HepG2 (cell line): Measurements from ENCODE around the gene SHC1. TPM values are rescaled to one million over a fixed set of nuclear protein-coding genes. Genes with fewer than 3 reads are reported as not detected.

Source experiments
- ATF7 ChIP-seq, 2 experiments: fragments of 450-650 bp in 1 of 2; sonication (generic) in 1 of 2; formaldehyde crosslinking in 1 of 2; IDR thresholded peaks; 2 replicates each; pipeline versions ENCODE4 v1.4.0 to v1.6.1; 2016 to 2020; ENCODE audit warnings: antibody characterized with exemption in 1 of 2, mild to moderate bottlenecking in 1 of 2, missing genetic modification reagents in 1 of 2
- DR1 ChIP-seq: sonication (generic); formaldehyde crosslinking; IDR thresholded peaks from 2 replicates; pipeline ENCODE4 v1.8.0; 2021; ENCODE audit warnings: mild to moderate bottlenecking, missing genetic modification reagents, inconsistent platforms
- ESRRA ChIP-seq: sonication (generic); formaldehyde crosslinking; IDR thresholded peaks from 2 replicates; pipeline ENCODE4 v1.5.1; 2020; ENCODE audit warnings: mild to moderate bottlenecking, low read depth, missing genetic modification reagents
- GABPB1 ChIP-seq: IDR thresholded peaks from 2 replicates; pipeline ENCODE4 v1.6.1; 2016; ENCODE audit warnings: mild to moderate bottlenecking, missing genetic modification reagents, moderate library complexity, missing compliant biosample characterization
- HDAC2 ChIP-seq: sonication (generic); formaldehyde crosslinking; IDR thresholded peaks from 2 replicates; pipeline ENCODE4 v1.4.0; 2020; ENCODE audit warnings: missing genetic modification reagents
- NR2F6 ChIP-seq, 2 experiments: IDR thresholded peaks; 2 replicates each; pipeline ENCODE4 v1.6.1; 2016; ENCODE audit warnings: antibody characterized with exemption in 1 of 2, mild to moderate bottlenecking in 1 of 2
- ZIK1 ChIP-seq: sonication (generic); formaldehyde crosslinking; IDR thresholded peaks from 2 replicates; pipeline ENCODE4 v1.5.0; 2020; ENCODE audit warnings: mild to moderate bottlenecking, low read depth, missing genetic modification reagents, borderline replicate concordance
- ZNF274 ChIP-seq: sonication (generic); formaldehyde crosslinking; IDR thresholded peaks from 2 replicates; pipeline ENCODE4 v1.5.1; 2020; ENCODE audit warnings: mild to moderate bottlenecking, missing genetic modification reagents
- ZNF3 ChIP-seq: IDR thresholded peaks from 2 replicates; pipeline ENCODE4 v1.7.0; 2017; ENCODE audit warnings: inconsistent platforms
- ZNF558 ChIP-seq: sonication (generic); formaldehyde crosslinking; IDR thresholded peaks from 2 replicates; pipeline ENCODE4 v1.9.0; 2022; ENCODE audit warnings: mild to moderate bottlenecking, missing genetic modification reagents, borderline replicate concordance
- ZNF564 ChIP-seq: sonication (generic); formaldehyde crosslinking; IDR thresholded peaks from 2 replicates; pipeline ENCODE4 v1.8.1; 2023; ENCODE audit warnings: mild to moderate bottlenecking, missing genetic modification reagents
- ZNF772 ChIP-seq: sonication (generic); formaldehyde crosslinking; IDR thresholded peaks from 2 replicates; pipeline ENCODE4 v1.5.0; 2020; ENCODE audit warnings: mild to moderate bottlenecking, missing genetic modification reagents
- polyA plus RNA-seq, 8 experiments: library from polyadenylated mRNA; depleted of rRNA in 3 of 8; stranded (reverse) in 7 of 8; unstranded in 1 of 8; fragments of >200 nt; fragmentation: Illumina TruSeq in 4 of 8; extraction: Trizol in 4 of 8; gene quantifications; 2 replicates each; pipeline versions ENCODE4 v1.2.1 to v1.2.3, GENCODE V29; 2011 to 2016; ENCODE audit warnings: low read depth in 4 of 8, missing spikeins in 1 of 8, mixed read lengths in 1 of 8; ENCODE audit not compliant: insufficient read depth in 1 of 8
- total RNA-seq, 5 experiments: library from RNA; depleted of rRNA; stranded (reverse); fragments of >200 nt; fragmentation: Illumina TruSeq; extraction: Trizol; gene quantifications; 2 replicates each; pipeline ENCODE4 v1.2.3, GENCODE V29; 2016; ENCODE audit warnings: low read depth in 1 of 5
- TF ChIP-seq, protein P1 (sequence below): sonication (generic); formaldehyde crosslinking; IDR thresholded peaks from 2 replicates; pipeline ENCODE4 v1.4.0; 2020; ENCODE audit warnings: mild to moderate bottlenecking, missing genetic modification reagents, borderline replicate concordance
- TF ChIP-seq, protein P2 (sequence below): sonication (generic); formaldehyde crosslinking; IDR thresholded peaks from 2 replicates; pipeline ENCODE4 v1.8.0; 2022; ENCODE audit warnings: missing genetic modification reagents, mild to moderate bottlenecking, inconsistent platforms, borderline replicate concordance
- TF ChIP-seq, protein P3 (sequence below): sonication (generic); formaldehyde crosslinking; IDR thresholded peaks from 2 replicates; pipeline ENCODE4 v1.4.0; 2020; ENCODE audit warnings: missing genetic modification reagents
- TF ChIP-seq, protein P4 (sequence below): sonication (generic); formaldehyde crosslinking; IDR thresholded peaks from 2 replicates; pipeline ENCODE4 v1.5.1; 2020; ENCODE audit warnings: missing genetic modification reagents, mild to moderate bottlenecking, borderline replicate concordance
- TF ChIP-seq, protein P5 (sequence below): sonication (generic); formaldehyde crosslinking; IDR thresholded peaks from 2 replicates; pipeline ENCODE4 v1.4.0; 2020; ENCODE audit warnings: low read depth, mild to moderate bottlenecking, missing genetic modification reagents

SHC1 gene
- total and polyA plus RNA-seq, 2 of the 13 experiments (the other 11 are each of a cell fraction or from before 2014, with no cell fraction given): 52.0 to 137 TPM

DNA sequence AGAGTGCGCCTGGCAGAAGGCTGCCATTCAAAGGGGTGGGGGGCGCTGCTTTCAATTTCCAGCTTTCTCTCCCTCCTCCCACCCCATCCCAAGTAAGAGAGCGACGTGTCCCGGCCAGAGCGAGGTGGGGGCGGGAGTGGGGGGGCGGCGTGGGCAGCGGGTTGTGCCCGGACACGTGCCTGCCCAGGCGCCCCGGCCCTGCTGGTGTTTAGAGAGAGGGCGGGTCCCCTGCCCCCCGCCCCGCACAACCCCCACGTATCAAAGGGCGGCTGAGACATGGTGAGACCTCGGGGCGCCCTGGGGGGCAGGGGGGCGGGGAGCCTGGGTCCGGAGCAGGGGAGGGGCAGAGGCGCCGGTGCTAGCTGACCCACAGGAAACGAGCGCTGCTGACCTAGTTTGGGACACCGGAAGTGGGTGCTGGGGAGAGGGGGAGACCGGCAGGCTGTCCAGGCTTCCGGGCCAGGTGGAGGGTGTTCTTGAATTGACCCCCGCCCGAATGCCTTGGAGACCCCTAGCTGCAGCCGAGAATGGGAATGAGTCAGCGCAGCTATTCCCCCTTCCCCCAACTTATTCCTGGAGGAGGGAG lies 33.3 kb upstream of the SHC1 start (continued):
- TF ChIP-seq, protein P1, sequence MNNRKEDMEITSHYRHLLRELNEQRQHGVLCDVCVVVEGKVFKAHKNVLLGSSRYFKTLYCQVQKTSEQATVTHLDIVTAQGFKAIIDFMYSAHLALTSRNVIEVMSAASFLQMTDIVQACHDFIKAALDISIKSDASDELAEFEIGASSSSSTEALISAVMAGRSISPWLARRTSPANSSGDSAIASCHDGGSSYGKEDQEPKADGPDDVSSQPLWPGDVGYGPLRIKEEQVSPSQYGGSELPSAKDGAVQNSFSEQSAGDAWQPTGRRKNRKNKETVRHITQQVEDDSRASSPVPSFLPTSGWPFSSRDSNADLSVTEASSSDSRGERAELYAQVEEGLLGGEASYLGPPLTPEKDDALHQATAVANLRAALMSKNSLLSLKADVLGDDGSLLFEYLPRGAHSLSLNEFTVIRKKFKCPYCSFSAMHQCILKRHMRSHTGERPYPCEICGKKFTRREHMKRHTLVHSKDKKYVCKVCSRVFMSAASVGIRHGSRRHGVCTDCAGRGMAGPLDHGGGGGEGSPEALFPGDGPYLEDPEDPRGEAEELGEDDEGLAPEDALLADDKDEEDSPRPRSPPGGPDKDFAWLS (CRISPR knock-in tag): no peak; the same call in 1 of the 2 replicates
- TF ChIP-seq, protein P2, sequence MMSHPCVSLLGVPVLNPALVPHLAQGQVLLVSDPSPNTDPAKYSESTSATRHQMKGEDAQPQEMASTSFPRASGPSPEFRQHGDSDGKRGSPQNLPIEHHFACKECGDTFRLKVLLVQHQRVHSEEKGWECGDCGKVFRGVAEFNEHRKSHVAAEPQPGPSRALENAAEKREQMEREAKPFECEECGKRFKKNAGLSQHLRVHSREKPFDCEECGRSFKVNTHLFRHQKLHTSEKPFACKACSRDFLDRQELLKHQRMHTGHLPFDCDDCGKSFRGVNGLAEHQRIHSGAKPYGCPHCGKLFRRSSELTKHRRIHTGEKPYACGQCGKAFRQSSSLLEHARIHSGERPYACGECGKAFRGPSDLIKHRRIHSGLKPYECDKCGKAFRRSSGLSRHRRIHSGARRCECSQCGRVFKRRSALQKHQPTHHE (CRISPR knock-in tag): no peak
- peak; percentile 49; the same call in 1 of the 2 replicates for TF ChIP-seq ESRRA
- TF ChIP-seq ZNF274 (CRISPR knock-in tag): no peak
- no peak for TF ChIP-seq ZNF564 (CRISPR knock-in tag)
- TF ChIP-seq ZIK1 (CRISPR knock-in tag): no peak; the same call in 1 of the 2 replicates
- no peak for TF ChIP-seq ATF7 (IDR thresholded peaks at IDR 0.05)
- TF ChIP-seq ATF7 (CRISPR knock-in tag; IDR thresholded peaks at IDR 0.05): no peak
- TF ChIP-seq NR2F6 (IDR thresholded peaks at IDR 0.05): peak; percentile 52
- peak; percentile 52; the same call in 1 of the 2 replicates for TF ChIP-seq NR2F6 (CRISPR knock-in tag; IDR thresholded peaks at IDR 0.05)
- TF ChIP-seq, protein P3, sequence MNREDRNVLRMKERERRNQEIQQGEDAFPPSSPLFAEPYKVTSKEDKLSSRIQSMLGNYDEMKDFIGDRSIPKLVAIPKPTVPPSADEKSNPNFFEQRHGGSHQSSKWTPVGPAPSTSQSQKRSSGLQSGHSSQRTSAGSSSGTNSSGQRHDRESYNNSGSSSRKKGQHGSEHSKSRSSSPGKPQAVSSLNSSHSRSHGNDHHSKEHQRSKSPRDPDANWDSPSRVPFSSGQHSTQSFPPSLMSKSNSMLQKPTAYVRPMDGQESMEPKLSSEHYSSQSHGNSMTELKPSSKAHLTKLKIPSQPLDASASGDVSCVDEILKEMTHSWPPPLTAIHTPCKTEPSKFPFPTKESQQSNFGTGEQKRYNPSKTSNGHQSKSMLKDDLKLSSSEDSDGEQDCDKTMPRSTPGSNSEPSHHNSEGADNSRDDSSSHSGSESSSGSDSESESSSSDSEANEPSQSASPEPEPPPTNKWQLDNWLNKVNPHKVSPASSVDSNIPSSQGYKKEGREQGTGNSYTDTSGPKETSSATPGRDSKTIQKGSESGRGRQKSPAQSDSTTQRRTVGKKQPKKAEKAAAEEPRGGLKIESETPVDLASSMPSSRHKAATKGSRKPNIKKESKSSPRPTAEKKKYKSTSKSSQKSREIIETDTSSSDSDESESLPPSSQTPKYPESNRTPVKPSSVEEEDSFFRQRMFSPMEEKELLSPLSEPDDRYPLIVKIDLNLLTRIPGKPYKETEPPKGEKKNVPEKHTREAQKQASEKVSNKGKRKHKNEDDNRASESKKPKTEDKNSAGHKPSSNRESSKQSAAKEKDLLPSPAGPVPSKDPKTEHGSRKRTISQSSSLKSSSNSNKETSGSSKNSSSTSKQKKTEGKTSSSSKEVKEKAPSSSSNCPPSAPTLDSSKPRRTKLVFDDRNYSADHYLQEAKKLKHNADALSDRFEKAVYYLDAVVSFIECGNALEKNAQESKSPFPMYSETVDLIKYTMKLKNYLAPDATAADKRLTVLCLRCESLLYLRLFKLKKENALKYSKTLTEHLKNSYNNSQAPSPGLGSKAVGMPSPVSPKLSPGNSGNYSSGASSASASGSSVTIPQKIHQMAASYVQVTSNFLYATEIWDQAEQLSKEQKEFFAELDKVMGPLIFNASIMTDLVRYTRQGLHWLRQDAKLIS: no peak
- TF ChIP-seq, protein P4, sequence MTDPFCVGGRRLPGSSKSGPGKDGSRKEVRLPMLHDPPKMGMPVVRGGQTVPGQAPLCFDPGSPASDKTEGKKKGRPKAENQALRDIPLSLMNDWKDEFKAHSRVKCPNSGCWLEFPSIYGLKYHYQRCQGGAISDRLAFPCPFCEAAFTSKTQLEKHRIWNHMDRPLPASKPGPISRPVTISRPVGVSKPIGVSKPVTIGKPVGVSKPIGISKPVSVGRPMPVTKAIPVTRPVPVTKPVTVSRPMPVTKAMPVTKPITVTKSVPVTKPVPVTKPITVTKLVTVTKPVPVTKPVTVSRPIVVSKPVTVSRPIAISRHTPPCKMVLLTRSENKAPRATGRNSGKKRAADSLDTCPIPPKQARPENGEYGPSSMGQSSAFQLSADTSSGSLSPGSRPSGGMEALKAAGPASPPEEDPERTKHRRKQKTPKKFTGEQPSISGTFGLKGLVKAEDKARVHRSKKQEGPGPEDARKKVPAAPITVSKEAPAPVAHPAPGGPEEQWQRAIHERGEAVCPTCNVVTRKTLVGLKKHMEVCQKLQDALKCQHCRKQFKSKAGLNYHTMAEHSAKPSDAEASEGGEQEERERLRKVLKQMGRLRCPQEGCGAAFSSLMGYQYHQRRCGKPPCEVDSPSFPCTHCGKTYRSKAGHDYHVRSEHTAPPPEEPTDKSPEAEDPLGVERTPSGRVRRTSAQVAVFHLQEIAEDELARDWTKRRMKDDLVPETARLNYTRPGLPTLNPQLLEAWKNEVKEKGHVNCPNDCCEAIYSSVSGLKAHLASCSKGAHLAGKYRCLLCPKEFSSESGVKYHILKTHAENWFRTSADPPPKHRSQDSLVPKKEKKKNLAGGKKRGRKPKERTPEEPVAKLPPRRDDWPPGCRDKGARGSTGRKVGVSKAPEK: no peak
- no peak for TF ChIP-seq ZNF772 (CRISPR knock-in tag)
- TF ChIP-seq HDAC2 (CRISPR knock-in tag): peak; percentile 17; the same call in 1 of the 2 replicates
- TF ChIP-seq ZNF558: 0 out of 2 replicates have a peak, but pooled peaks have one; percentile 27
- no peak for TF ChIP-seq DR1
- TF ChIP-seq GABPB1: peak; percentile 88
- TF ChIP-seq, protein P5, sequence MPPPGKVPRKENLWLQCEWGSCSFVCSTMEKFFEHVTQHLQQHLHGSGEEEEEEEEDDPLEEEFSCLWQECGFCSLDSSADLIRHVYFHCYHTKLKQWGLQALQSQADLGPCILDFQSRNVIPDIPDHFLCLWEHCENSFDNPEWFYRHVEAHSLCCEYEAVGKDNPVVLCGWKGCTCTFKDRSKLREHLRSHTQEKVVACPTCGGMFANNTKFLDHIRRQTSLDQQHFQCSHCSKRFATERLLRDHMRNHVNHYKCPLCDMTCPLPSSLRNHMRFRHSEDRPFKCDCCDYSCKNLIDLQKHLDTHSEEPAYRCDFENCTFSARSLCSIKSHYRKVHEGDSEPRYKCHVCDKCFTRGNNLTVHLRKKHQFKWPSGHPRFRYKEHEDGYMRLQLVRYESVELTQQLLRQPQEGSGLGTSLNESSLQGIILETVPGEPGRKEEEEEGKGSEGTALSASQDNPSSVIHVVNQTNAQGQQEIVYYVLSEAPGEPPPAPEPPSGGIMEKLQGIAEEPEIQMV (CRISPR knock-in tag): no peak
- TF ChIP-seq ZNF3 (CRISPR knock-in tag): no peak
